NCI-H1092 (cell line): ENCODE data around the gene TK1.
"Not testable (repeated sequence)": the region's sequence is repeated elsewhere in the genome, so short reads cannot be mapped to it uniquely, and the experiment has no call there.

Experiments used
- DNase-seq: peaks from one replicate; lab custom pipeline; 2025; lab: John Stamatoyannopoulos, UW

Gene TK1

DNA sequence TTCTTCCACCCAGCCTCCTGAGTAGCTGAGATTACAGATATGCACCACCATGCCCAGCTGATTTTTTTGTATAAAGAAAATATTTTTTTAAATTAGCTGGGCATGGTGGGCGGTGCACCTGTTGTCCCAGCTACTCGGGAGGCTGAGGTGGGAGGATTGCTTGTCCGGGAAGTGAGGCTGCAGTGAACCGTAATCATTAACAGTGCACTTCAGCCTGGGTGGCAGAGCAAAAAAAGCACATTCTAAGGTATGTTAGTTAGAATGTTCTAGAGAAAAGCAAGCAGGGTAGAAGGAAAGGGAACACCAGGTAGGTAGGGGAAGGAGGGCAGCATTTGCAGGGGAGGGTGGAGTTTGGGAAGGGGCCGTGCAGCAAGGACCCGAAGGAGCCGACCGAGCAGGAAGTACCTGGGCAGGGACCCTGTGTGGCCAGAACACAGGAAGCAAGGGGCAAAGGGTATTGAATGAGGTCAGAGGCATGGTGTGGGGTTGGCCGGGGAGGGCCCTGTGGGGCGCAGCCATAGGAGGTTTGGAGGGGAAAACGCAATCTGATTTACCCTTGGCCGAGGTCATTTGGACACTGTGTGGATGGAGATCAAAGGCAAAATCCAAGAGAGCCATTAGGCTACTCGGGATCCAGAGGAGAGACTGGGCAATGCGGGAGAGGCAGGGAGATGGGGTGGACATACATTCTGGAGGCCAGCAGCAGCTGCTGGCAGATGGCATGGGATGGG is 38.4 kb downstream of the TK1 start:
- DNase-seq, result no peak

DNA sequence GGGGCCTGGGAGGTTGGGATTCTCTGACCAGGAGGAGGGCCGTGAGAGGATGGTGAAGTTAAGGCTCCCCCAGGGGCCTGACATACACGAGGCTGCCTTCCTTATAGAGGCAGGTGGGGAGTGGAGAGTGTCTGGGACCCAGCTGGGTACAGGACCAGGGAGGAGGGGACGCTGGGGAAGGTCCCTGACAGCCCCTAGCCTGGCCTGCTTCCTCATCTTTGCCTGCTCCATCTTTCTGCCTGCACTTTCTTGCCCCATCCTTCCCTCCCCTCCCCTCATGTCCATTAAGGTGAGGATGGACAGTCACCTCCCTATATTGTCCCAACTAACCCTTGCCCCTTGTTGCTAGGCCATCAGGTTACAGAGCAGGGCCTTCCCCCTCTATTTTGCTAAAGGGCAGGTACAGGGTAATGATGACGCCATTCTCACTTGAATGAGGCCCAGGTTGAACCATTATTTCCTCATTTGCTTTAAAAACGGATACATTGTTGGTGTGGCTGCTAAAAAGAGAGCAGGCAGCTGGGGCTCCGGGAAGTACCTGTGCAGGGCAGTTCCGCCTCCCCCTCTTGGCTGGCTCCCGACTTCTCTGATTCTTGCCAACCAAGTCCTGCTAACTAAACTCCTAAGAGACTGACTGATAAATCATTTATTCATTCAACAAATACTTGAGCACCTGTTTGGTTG is 39.4 kb downstream of the TK1 start:
- DNase-seq, result no peak

DNA sequence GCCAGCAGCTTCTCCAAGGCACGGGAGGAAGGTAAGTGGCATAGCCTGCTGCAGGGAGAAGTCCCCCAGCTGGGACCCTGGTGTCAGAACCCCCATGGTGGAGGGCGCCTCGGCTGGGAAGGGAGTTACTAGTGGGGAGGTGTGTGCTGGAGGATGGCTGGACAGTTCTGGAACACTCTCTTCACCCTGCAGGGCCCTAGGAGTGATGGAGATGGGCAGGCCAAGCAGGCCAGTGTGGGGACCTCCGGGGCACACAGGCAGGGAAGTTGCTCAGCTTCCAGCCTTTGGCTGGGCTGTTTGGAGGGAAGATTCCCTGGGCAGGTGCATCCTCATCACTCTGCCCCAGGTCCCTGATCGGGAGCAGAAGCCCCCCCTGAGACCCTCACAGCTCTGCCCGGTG is 40.0 kb downstream of the TK1 start:
- DNase-seq, result no peak

DNA sequence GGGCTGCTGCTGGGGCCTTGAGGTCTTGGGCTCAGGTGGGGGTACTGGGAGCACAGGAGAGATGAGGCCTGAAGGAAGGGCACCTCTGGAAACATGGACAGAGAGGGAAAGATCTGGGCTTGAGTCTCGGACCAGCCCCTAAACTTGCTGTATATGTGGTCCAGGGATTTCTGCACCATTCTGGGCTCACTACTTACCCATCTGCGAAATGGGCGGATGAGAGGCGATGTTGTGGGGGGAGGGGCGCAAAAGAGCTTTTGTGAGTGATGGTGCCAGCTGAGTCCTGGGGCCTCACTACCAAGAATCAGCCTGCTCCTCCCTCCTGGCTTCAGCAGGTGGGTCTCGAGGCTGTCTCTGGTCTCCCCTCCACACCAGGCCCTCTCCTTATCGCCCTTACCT is 40.4 kb downstream of the TK1 start:
- DNase-seq, result no peak

DNA sequence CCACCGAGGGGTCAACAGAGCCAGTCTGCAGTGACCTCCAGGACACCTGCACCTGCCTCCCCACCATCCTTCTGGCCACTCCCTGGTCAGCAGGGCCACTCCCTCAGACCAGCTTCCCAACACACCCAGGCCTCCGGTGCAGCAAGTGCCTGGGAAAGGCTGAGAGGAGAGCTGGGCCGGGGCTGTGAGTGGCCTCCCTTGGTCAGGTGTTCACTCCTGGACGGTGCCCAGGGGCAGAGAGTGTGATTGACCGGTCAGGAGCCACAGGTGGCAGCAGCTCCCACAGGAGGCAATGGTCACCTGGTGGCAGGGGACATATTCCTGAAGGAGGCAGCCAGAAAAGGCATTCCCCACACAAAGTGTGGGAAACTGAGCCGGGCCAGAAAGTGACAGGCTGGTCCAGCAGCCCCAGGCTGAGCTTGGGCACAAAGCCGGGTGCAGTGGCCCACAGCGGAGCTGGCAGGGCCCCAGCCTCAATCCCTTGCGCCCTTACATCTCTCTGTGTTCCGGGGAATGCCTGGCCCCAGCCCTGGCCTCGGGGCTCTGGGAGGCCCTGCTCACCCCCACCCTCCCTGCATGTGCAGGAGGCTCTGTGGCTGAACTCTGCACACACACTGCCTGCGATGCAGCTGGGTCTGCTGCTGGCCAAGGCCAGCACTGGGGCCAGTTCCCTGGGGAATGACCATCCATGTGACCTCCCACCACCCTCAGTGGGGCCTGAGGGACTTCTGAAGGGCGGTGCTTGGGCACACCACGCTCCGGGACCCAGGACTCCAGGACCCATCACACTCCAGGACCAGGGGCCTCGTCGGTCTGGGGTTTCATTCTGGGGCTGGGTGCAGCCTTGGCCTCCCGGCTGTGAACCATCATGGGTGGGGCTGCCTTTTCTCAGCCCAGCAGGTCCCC is 41.9 kb downstream of the TK1 start:
- no peak for DNase-seq

GRCh38 chr17:78144147-78144719 is 42.6 kb downstream of the TK1 start:
- no peak for DNase-seq

- no peak for DNase-seq
Measured at GRCh38 chr17:78143214-78144146, 43.4 kb downstream of the TK1 start.

DNA sequence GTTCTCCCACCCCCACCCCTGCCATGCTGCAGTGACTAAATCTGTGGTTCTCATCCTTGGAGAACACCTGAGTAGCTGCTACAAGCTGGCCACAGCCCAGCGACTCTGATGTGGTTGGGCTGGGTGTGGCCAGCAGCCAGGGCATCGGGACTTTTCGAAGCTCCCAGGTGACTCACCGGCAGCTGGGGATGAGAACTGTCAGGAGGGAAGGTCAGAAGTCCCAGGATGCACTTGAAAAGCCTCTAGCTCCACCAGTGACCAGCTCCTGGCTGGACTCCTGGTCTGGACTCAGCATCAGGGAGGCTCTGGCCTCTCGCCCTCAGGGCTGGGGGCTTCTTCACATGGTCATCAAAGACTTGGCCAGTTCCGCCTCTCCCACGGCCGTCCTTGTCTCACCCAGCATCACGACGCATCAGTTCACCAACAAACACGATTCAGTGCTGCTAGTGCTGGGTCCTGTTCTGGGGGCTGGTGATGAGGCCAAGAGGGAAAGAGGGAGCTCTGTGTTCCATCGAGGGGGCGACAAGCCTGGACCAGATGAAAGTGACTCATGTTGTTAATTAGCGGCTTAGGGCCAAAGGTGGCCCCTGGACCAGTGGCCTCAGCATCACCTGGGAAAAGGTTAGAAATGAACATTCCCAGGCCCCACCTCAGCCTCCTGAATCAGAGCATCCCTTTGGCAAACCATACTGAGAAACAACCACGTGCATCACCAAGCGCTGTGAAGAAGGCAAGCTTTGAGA is 44.6 kb downstream of the TK1 start:
- DNase-seq, result no peak

DNA sequence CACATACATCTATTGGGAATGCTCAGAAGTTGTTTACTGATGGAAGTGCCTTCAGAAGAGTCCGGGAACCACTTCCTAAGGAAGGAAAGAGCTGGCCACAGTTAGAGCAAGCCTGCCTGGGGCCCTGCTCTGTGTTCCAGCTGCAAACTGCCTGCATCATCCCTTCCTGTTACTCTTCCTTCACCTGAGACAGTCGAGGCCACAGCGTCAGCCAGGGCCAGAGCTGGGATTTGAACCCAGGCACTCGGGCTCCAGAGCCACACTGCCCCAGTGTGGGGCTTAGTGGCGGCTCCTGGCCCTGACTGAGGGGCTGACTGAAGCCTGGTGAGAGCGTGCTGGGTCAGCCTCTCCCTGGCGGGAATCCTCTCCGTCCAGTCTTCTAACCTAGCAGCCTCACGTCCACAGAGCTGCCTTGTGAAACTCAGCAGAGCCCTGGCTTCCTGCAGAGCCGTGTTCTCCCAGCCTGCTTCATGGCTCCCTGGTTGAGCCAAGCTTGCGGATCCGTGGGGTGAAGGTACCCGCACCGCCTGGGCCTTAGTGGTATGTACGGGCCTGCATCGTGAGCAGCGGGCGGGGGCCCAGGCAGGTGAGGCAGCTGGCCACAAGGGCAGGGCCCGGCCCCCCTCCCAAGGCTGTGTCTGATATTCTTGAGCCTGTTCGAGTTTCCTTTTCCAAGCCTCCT is 45.3 kb downstream of the TK1 start:
- no peak for DNase-seq

DNA sequence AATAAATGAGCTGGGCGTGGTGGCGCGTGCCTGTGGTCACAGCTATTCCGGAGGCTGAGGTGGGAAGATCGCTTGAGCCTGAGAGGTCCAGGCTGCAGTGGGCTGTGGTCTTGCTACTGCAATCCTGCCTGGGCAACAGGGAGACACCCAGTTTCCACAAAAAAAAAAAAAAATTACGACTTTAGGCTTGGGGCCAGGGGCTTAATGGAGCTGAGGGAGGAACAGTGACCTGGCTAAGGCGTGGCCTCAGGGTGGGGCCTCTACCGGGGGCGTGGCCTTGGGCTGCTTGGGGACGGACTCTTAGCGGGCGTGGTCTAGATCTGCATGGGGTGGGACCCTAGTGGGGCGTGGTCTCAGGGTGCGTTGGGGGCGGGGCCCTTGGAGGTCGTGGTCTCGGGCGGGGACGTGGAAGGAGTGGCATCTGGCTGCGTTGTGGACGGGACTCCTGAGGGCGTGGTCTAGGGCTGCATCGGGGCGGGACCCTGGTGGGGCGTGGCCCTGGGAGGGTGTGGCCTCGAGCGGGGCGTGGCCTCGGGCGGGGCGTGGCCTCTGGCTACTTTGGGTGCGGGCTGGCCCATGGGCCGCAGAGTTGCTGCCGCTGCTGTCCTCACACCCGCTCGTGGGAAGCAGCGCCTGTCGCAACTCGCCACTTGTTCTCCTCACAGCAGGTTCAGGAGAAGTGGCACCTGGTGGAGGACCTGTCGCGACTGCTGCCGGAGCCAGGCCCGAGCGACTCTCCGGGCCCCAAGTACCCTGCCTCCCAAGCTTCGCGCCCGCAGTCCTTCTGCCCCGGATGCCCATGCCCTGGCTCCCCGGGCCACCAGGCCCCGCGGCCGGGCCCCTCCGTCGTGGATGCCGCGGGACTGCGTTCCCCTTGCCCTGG is 46.4 kb downstream of the TK1 start:
- peak; percentile 47 for DNase-seq

DNA sequence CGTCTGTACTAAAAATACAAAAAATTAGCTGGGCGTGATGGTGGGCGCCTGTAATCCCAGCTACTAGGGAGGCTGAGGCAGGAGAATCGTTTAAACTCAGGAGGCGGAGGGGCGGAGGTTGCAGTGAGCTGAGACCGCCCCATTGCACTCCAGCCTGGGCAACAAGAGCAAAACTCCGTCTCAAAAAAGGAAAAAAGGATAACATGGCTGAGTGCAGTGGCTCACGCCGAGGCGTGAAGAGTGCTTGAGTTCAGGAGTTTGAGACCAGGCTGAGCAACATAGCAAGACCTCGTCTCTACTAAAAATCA is 47.0 kb downstream of the TK1 start:
- DNase-seq, result not testable (repeated sequence)

DNA sequence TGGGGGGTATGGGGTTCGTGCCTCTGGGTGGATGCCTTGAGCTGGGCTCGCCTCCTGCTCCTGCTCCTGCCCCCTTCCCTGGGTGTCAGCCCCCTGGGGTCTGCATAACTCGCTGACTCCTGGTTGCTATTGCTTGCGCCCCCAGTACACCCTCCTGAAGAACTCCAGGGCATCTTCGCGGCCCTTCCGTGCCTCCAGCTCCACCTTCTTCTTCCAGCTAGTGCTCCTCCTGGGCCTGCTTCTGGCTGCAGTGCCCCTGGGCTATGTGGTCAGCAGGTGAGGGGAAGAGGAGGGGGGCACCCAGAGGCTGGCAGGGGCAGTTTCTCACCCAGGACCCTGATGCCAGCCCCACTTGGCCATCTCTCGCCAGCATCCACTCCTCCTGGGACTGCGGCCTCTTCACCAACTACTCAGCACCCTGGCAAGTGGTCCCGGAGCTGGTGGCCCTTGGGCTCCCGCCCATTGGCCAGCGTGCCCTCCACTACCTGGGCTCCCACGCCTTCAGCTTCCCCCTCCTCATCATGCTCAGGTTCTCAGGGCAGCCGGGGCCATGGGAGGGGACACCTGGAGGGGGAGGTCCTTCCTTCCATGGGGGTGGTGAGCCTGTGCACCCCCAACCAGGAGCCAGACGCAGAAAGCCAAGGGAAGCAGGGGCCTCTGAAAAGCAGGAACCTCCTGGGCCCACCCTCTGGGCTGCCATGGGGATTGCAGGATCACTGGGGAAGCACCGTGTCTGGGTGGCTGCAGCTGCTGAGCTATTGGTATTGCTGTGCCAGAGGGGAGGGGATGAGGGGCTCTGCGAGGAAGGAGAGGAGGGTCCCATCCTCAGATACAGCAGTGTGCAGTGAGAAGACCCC is 48.4 kb downstream of the TK1 start:
- DNase-seq, result no peak

DNA sequence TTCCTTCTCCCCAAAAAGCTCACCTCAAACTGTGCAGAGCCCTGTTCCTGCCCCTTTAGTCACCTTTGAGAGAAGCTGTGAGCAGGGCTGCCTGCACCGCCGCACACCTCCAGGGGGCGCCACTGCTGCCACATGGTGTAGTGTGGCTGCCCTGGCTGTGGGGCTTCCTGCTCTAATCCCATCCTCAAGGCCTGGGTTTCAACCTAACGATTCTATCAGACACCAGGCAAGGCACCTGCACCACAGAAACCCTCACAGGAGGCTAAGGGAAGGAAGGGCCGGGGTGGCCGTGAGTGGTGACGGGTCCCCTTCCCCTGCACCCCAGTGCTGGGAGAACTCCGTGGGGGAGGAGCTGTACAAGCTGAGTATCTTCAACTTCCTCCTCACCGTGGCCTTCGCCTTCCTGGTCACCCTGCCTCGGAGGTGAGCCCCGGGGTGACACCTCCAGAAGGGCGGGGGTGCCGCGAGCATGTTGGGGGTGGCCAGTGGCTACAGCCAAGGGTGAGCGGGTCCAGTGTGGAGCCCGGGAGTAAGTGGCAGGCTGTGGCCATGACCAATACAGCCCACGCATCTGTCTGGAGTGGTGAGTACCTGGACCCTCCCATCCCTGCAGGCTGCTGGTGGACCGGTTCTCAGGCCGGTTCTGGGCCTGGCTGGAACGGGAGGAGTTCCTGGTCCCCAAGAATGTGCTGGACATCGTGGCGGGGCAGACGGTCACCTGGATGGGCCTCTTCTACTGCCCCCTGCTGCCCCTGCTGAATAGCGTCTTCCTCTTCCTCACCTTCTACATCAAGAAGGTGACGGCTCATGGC is 49.3 kb downstream of the TK1 start:
- DNase-seq, result no peak

- no peak for DNase-seq
Measured at GRCh38 chr17:78135858-78136500, 50.9 kb downstream of the TK1 start.

DNA sequence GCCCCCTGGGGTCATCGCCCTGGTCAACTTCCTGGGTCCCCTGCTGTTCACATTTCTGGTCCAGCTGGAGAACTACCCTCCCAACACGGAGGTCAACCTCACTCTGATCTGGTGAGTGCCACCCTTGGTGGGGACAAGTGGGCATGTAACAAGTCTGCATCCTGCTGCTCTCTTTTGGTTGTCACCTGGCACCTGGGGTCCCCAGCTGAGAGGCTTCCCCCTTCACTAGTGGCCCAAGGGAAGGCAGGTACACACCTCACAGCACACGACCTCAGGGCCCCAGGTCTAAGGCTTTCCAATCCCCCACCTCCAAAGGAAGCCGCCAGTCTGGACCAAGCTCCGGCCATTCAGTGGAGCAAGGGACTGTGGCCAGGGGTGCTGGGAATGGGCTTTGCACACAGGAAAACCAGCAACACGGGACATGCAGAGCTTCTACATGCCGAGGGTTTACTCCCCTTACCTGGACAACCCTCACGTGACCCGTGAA is 51.9 kb downstream of the TK1 start:
- DNase-seq, result no peak
